Measurements from ENCODE around the gene IRGQ. TPM values are rescaled to one million over a fixed set of nuclear protein-coding genes. Genes with fewer than 3 reads are reported as not detected.

The IRGQ gene
- total and polyA plus RNA-seq, 2 experiments from 2014 or later: 9.6 to 26.2 TPM

DNA sequence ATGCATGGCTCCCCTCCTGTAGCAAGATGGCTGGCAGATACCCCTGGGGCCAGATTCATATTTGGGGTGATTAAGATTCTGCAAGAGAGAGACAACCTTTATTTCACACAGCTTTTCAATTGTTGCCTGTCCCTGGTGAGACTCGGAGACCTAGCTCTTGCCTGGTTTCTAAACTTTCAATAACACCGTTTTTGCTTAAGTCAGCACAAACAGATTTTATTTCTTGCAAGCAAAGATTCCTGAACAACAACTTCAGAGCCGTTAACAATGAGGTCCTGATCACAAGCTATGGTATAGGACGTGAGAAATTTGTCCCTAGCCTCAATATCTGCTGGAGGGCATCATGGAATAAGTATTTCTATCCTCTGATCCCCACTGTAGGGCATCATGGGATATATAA is 46.6 kb upstream of the IRGQ start:
- Histone ChIP-seq H3K9me2 (replicated peaks; ENCODE audit: insufficient read depth) (no peaks in the 10 kb centered on the region), H3K36me3 (replicated peaks; ENCODE audit: insufficient read depth, low read depth) (no peaks in the 10 kb centered on the region), H4K20me1 (ENCODE audit: insufficient read depth, poor library complexity, severe bottlenecking) (no peaks in the 10 kb centered on the region), H3K9me3 (ENCODE audit: low read depth) (no peaks in the 10 kb centered on the region), H3K27me3 (no peaks in the 10 kb centered on the region), H3K4me2 (no peak overlapping the region), H2AFZ (no peak overlapping the region), H3K4me3 (no peak overlapping the region), H3K79me2 (no peaks in the 10 kb centered on the region), H3K4me1 (ENCODE audit: insufficient read depth) (peaks cover 13% of the 10 kb centered on the region), H3K27ac (no peak overlapping the region)
- WGBS (ENCODE audit: low lambda C conversion rate, missing lambda C conversion rate): 81% methylated on average over 4 of the region's 4 CpGs
- DNase-seq (ENCODE audit: low spot score): no peak
- TF ChIP-seq EZH2phosphoT487 (IDR thresholded peaks at IDR 0.05; ENCODE audit: low read depth, severe bottlenecking, unreplicated experiment) (no peak), CTCF (IDR thresholded peaks at IDR 0.05; ENCODE audit: poor library complexity) (no peak), EZH2 (IDR thresholded peaks at IDR 0.05; ENCODE audit: borderline replicate concordance) (no peak)

- no peak overlapping the region for H3K27ac ChIP-seq
- no peaks in the 10 kb centered on the region for H3K79me2 ChIP-seq
- H3K9me2 ChIP-seq (replicated peaks; ENCODE audit: insufficient read depth): no peaks in the 10 kb centered on the region
- no peaks in the 10 kb centered on the region for H3K9me3 ChIP-seq (ENCODE audit: low read depth)
- H3K36me3 ChIP-seq (replicated peaks; ENCODE audit: insufficient read depth, low read depth): no peaks in the 10 kb centered on the region
- no peak overlapping the region for H2AFZ ChIP-seq
- H4K20me1 ChIP-seq (ENCODE audit: insufficient read depth, poor library complexity, severe bottlenecking): no peaks in the 10 kb centered on the region
- peaks cover 13% of the 10 kb centered on the region for H3K4me1 ChIP-seq (ENCODE audit: insufficient read depth)
- H3K4me3 ChIP-seq: no peak overlapping the region
- no peak for TF ChIP-seq EZH2 (IDR thresholded peaks at IDR 0.05; ENCODE audit: borderline replicate concordance)
- no peak overlapping the region for H3K4me2 ChIP-seq
- WGBS (ENCODE audit: low lambda C conversion rate, missing lambda C conversion rate): 74% methylated on average over 2 of the region's 2 CpGs
- no peak for DNase-seq (ENCODE audit: low spot score)
- H3K27me3 ChIP-seq: no peaks in the 10 kb centered on the region
Measured at GRCh38 chr19:43641333-43641732, 45.4 kb upstream of the IRGQ start.

- Histone ChIP-seq H4K20me1 (ENCODE audit: insufficient read depth, poor library complexity, severe bottlenecking) (no peaks in the 10 kb centered on the region), H3K79me2 (no peaks in the 10 kb centered on the region), H3K4me1 (ENCODE audit: insufficient read depth) (peaks cover 14% of the 10 kb centered on the region), H3K27ac (no peak overlapping the region), H3K4me3 (no peak overlapping the region), H3K36me3 (replicated peaks; ENCODE audit: insufficient read depth, low read depth) (no peaks in the 10 kb centered on the region), H3K27me3 (no peaks in the 10 kb centered on the region), H3K9me3 (ENCODE audit: low read depth) (no peaks in the 10 kb centered on the region), H3K4me2 (peak overlapping the region; percentile 98), H2AFZ (peak overlapping the region; percentile 88), H3K9me2 (replicated peaks; ENCODE audit: insufficient read depth) (no peaks in the 10 kb centered on the region)
- TF ChIP-seq EZH2phosphoT487 (IDR thresholded peaks at IDR 0.05; ENCODE audit: low read depth, severe bottlenecking, unreplicated experiment) (no peak), EZH2 (IDR thresholded peaks at IDR 0.05; ENCODE audit: borderline replicate concordance) (no peak), CTCF (IDR thresholded peaks at IDR 0.05; ENCODE audit: poor library complexity) (no peak)
- DNase-seq (ENCODE audit: low spot score): no peak
- 26% methylated on average over 7 of the region's 9 CpGs for WGBS (ENCODE audit: low lambda C conversion rate, missing lambda C conversion rate)
Measured at GRCh38 chr19:43640424-43640757, 44.5 kb upstream of the IRGQ start.

DNA sequence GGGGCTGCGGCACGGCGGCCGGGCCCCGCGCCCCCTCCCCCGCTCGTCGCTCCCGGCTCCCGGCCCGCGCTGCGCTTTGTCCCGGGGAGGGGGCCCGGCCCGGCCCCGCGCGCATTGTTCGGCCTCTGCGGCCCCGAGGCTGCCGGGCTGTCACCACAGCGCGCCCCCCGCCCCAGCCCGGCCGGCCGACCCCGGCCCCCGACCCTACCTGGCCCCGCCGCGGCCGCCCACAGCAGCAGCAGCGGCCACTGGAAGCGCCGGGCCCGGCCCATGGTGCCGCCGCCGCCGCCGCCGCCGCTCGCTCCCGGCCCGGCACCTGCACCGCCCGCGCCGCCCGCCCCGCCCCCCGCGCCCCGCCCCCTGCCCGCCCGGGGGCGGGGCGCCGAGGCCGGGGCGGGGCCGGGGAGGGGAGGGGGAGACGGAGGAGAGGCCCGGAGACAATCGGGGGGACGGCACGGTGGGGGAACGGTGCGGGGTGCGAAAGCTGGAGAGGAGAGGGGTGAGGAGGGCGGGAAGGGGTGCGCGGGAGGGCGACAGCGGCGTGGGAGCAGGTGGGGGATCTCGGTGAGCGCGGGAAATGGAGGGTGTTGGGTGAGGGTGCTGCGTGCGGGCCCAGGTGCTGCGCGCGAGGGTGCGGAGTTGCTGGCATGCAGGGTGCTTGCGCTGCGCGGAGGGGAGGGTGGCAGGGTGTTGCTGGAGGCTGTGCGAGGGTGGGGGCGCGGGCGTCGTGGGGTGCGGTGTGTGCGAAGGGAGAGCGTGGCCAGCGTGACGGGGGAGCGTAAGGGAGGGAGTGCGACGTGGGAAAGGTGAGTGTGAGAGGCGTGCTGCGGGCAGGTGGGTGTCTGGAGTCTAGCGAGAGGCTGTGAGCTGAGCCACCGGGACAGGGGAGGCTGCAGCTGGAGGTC is 43.8 kb upstream of the IRGQ start, which contains the start of gene CADM4:
TSS of gene CADM4 (minus strand) at position 332 of the 905 bp plus-strand sequence. CDS start at position 272, 60 bp downstream.
- Histone ChIP-seq H3K9me2 (replicated peaks; ENCODE audit: insufficient read depth) (no peaks in the 10 kb centered on the region), H3K79me2 (no peaks in the 10 kb centered on the region), H3K27ac (no peak within 1 kb of the TSS), H4K20me1 (ENCODE audit: insufficient read depth, poor library complexity, severe bottlenecking) (no peaks in the 10 kb centered on the region), H3K9me3 (ENCODE audit: low read depth) (no peaks in the 10 kb centered on the region), H3K4me1 (ENCODE audit: insufficient read depth) (peaks cover 20% of the 10 kb centered on the region), H2AFZ (peak within 1 kb of the TSS; percentile 88), H3K36me3 (replicated peaks; ENCODE audit: insufficient read depth, low read depth) (no peaks in the 10 kb centered on the region), H3K4me2 (peak within 1 kb of the TSS; percentile 98), H3K4me3 (peak within 1 kb of the TSS; percentile 75), H3K27me3 (no peaks in the 10 kb centered on the region)
- peak; percentile 63 for DNase-seq (ENCODE audit: low spot score)
- TF ChIP-seq CTCF (IDR thresholded peaks at IDR 0.05; ENCODE audit: poor library complexity) (no peak), EZH2 (IDR thresholded peaks at IDR 0.05; ENCODE audit: borderline replicate concordance) (no peak), EZH2phosphoT487 (IDR thresholded peaks at IDR 0.05; ENCODE audit: low read depth, severe bottlenecking, unreplicated experiment) (no peak)
- 3% methylated on average over 5 of the region's 110 CpGs for WGBS (ENCODE audit: low lambda C conversion rate, missing lambda C conversion rate)
